ENCODE measurements around the gene NOL12. TPM values are rescaled to one million over a fixed set of nuclear protein-coding genes. Genes with fewer than 3 reads are reported as not detected.

Gene NOL12
- total RNA-seq, 1 donor from 2014 or later: 18.1 TPM

DNA sequence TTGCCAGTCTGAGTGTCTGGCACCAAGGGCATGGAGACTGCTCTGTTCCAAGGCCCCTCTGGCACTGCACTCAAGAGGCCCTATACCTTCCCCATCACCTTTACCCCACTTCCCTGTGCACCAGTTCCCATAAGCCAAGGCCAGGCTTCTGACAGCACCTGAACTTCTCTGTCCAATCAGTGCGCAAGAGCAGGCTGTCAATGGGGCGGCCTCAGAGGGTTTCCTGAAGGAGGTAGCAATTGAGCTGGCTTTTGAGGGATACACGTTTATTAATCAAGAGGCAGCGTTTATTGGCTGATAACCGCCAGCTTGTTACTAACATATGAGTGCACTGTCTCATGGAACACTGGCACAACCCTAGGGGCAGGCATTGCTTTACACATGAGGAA lies 44.6 kb upstream of the NOL12 start:
- FAIRE-seq (no peak), DNase-seq (ENCODE audit: low read depth) (no peak)
- H3K9me3 Mint-ChIP-seq (ENCODE audit: unreplicated experiment): no peaks in the 10 kb centered on the region
- H3K79me2 ChIP-seq (ENCODE audit: insufficient read depth, low read length): peaks cover 4% of the 10 kb centered on the region
- no peaks in the 10 kb centered on the region for H3K36me3 ChIP-seq (ENCODE audit: insufficient read depth, low read length)
- no peaks in the 10 kb centered on the region for H3K27me3 ChIP-seq (ENCODE audit: insufficient read depth, low read length)
- no peak for TF ChIP-seq CTCF (IDR thresholded peaks at IDR 0.05; ENCODE audit: insufficient read depth, low read depth, low read length)
- no peak for TF ChIP-seq EZH2 (IDR thresholded peaks at IDR 0.05; ENCODE audit: insufficient read depth, low read length)
- no peak overlapping the region for H3K27ac Mint-ChIP-seq (ENCODE audit: unreplicated experiment)
- peaks cover 18% of the 10 kb centered on the region for H3K4me1 Mint-ChIP-seq (ENCODE audit: low read depth, unreplicated experiment)
- H3K27me3 Mint-ChIP-seq (ENCODE audit: low read depth, unreplicated experiment): no peaks in the 10 kb centered on the region
- H3K9me3 ChIP-seq (ENCODE audit: insufficient read depth, low read depth, low read length): no peaks in the 10 kb centered on the region
- H4K20me1 ChIP-seq (ENCODE audit: insufficient read depth, low read length): peaks cover 10% of the 10 kb centered on the region
- H3K27ac ChIP-seq (ENCODE audit: low read depth, low read length): no peak overlapping the region
- peaks cover 4% of the 10 kb centered on the region for H3K36me3 Mint-ChIP-seq (ENCODE audit: low read depth, unreplicated experiment)
- H2AFZ ChIP-seq (ENCODE audit: low read depth, low read length): no peak overlapping the region
- H3K4me3 Mint-ChIP-seq (ENCODE audit: unreplicated experiment): no peak overlapping the region
- H3K4me1 ChIP-seq (ENCODE audit: insufficient read depth, low read length): peaks cover 20% of the 10 kb centered on the region
- H3K4me3 ChIP-seq (ENCODE audit: insufficient read depth, low read depth, low read length): no peak overlapping the region
- H3K4me2 ChIP-seq (ENCODE audit: low read length): no peak overlapping the region
- H3K9ac ChIP-seq (ENCODE audit: low read length): no peak overlapping the region

DNA sequence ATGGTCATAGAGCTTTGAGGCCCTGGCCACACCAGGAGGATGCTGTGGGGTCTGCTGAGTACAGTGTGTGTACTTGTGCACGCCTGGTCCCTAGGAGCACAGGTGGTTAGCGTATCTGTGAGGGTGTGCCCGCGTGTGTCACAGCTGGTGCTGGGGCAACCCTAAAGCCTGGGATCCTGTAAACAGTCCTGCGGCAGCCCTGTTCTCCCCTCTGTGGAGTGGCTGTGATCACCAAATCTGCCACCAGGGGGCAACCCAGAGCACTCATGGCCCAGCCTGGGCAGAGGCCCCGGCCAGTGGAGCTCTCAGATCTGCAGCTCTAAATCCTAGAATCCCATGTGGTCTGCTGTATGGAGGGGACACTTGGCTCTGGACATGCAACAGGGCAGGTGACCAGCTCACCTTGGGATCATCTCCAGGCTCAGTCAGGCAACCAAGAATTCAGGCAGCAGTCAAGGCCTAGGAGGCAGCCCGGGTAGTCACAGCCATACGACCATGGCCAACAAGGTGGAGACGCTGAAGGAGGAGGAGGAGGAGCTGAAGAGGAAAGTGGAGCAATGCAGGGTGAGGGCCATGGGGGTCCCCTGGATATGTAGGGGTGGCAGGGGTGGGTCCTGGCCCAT lies 42.8 kb upstream of the NOL12 start:
- Histone ChIP-seq H3K36me3 (ENCODE audit: insufficient read depth, low read length) (no peaks in the 10 kb centered on the region), H3K27ac (ENCODE audit: low read depth, low read length) (no peak overlapping the region), H3K79me2 (ENCODE audit: insufficient read depth, low read length) (peaks cover 4% of the 10 kb centered on the region), H3K9ac (ENCODE audit: low read length) (no peak overlapping the region), H3K27me3 (ENCODE audit: insufficient read depth, low read length) (no peaks in the 10 kb centered on the region), H4K20me1 (ENCODE audit: insufficient read depth, low read length) (peaks cover 10% of the 10 kb centered on the region), H2AFZ (ENCODE audit: low read depth, low read length) (no peak overlapping the region), H3K4me2 (ENCODE audit: low read length) (no peak overlapping the region), H3K9me3 (ENCODE audit: insufficient read depth, low read depth, low read length) (no peaks in the 10 kb centered on the region), H3K4me3 (ENCODE audit: insufficient read depth, low read depth, low read length) (no peak overlapping the region), H3K4me1 (ENCODE audit: insufficient read depth, low read length) (peaks cover 12% of the 10 kb centered on the region)
- H3K36me3 Mint-ChIP-seq (ENCODE audit: low read depth, unreplicated experiment): peaks cover 4% of the 10 kb centered on the region
- TF ChIP-seq CTCF (IDR thresholded peaks at IDR 0.05; ENCODE audit: insufficient read depth, low read depth, low read length): peak; percentile 87
- no peak for TF ChIP-seq EZH2 (IDR thresholded peaks at IDR 0.05; ENCODE audit: insufficient read depth, low read length)
- H3K4me1 Mint-ChIP-seq (ENCODE audit: low read depth, unreplicated experiment): peaks cover 7% of the 10 kb centered on the region
- H3K27me3 Mint-ChIP-seq (ENCODE audit: low read depth, unreplicated experiment): no peaks in the 10 kb centered on the region
- H3K9me3 Mint-ChIP-seq (ENCODE audit: unreplicated experiment): no peaks in the 10 kb centered on the region
- FAIRE-seq (no peak), DNase-seq (ENCODE audit: low read depth) (no peak)
- no peak overlapping the region for H3K4me3 Mint-ChIP-seq (ENCODE audit: unreplicated experiment)
- peak overlapping the region; percentile 19 for H3K27ac Mint-ChIP-seq (ENCODE audit: unreplicated experiment)

DNA sequence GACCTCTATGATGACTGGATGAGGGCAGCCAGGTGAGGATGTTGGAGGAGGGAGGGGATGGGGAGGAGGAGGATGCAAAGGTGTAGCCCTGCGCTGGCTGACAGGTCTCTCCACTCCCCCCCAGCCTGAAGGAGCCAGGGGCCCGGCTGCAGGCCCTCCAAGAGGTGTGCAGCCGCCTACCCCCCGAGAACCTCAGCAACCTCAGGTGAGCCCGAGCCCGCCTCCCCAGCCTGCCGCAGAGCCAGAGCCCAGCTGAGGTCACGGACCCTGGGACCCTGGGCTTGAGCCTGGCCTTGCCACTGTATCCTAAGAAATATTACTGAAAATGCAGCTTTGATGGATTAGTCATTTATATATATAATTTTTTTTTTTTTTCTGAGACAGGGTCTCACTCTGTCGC lies 38.8 kb upstream of the NOL12 start:
- Mint-ChIP-seq H3K4me3 (ENCODE audit: unreplicated experiment) (no peak overlapping the region), H3K36me3 (ENCODE audit: low read depth, unreplicated experiment) (peaks cover 16% of the 10 kb centered on the region), H3K4me1 (ENCODE audit: low read depth, unreplicated experiment) (peaks cover 5% of the 10 kb centered on the region), H3K27me3 (ENCODE audit: low read depth, unreplicated experiment) (no peaks in the 10 kb centered on the region), H3K27ac (ENCODE audit: unreplicated experiment) (no peak overlapping the region), H3K9me3 (ENCODE audit: unreplicated experiment) (no peaks in the 10 kb centered on the region)
- TF ChIP-seq CTCF (IDR thresholded peaks at IDR 0.05; ENCODE audit: insufficient read depth, low read depth, low read length) (no peak), EZH2 (IDR thresholded peaks at IDR 0.05; ENCODE audit: insufficient read depth, low read length) (no peak)
- Histone ChIP-seq H3K27ac (ENCODE audit: low read depth, low read length) (no peak overlapping the region), H3K79me2 (ENCODE audit: insufficient read depth, low read length) (no peaks in the 10 kb centered on the region), H3K9me3 (ENCODE audit: insufficient read depth, low read depth, low read length) (no peaks in the 10 kb centered on the region), H3K4me3 (ENCODE audit: insufficient read depth, low read depth, low read length) (no peak overlapping the region), H3K27me3 (ENCODE audit: insufficient read depth, low read length) (no peaks in the 10 kb centered on the region), H3K4me2 (ENCODE audit: low read length) (no peak overlapping the region), H3K4me1 (ENCODE audit: insufficient read depth, low read length) (no peaks in the 10 kb centered on the region), H3K9ac (ENCODE audit: low read length) (no peak overlapping the region), H3K36me3 (ENCODE audit: insufficient read depth, low read length) (peaks cover 6% of the 10 kb centered on the region), H4K20me1 (ENCODE audit: insufficient read depth, low read length) (peaks cover 6% of the 10 kb centered on the region), H2AFZ (ENCODE audit: low read depth, low read length) (no peak overlapping the region)
- no peak for DNase-seq (ENCODE audit: low read depth)
- no peak for FAIRE-seq

Measured in astrocyte (in vitro differentiated cells and primary cell).